ENCODE results near the gene RABEPK. TPM values are rescaled to one million over a fixed set of nuclear protein-coding genes. Genes with fewer than 3 reads are reported as not detected.

The RABEPK gene
- total and polyA plus RNA-seq, 2 of the 4 experiments (the other 2 are of a cell fraction): 43.9 to 59.7 TPM

- TF ChIP-seq CHD1 (IDR thresholded peaks at IDR 0.05; ENCODE audit: low read depth, low read length): no peak
- no peak for TF ChIP-seq RCOR1 (IDR thresholded peaks at IDR 0.05; ENCODE audit: insufficient replicate concordance, low read length)
- TF ChIP-seq BHLHE40 (IDR thresholded peaks at IDR 0.05; ENCODE audit: low read depth, low read length): no peak
- no peak for TF ChIP-seq SMC3 (IDR thresholded peaks at IDR 0.05; ENCODE audit: low read depth, low read length)
- no peak for TF ChIP-seq RAD21 (IDR thresholded peaks at IDR 0.05; ENCODE audit: low read length)
- TF ChIP-seq CEBPB (IDR thresholded peaks at IDR 0.05; ENCODE audit: low read depth, low read length): no peak
- no peak for TF ChIP-seq MAZ (IDR thresholded peaks at IDR 0.05; ENCODE audit: borderline replicate concordance, low read depth, low read length)
- no peak for TF ChIP-seq MXI1 (IDR thresholded peaks at IDR 0.05; ENCODE audit: borderline replicate concordance, low read depth, low read length)
- TF ChIP-seq RFX5 (IDR thresholded peaks at IDR 0.05; ENCODE audit: low read depth, low read length): no peak
- TF ChIP-seq, protein P1, sequence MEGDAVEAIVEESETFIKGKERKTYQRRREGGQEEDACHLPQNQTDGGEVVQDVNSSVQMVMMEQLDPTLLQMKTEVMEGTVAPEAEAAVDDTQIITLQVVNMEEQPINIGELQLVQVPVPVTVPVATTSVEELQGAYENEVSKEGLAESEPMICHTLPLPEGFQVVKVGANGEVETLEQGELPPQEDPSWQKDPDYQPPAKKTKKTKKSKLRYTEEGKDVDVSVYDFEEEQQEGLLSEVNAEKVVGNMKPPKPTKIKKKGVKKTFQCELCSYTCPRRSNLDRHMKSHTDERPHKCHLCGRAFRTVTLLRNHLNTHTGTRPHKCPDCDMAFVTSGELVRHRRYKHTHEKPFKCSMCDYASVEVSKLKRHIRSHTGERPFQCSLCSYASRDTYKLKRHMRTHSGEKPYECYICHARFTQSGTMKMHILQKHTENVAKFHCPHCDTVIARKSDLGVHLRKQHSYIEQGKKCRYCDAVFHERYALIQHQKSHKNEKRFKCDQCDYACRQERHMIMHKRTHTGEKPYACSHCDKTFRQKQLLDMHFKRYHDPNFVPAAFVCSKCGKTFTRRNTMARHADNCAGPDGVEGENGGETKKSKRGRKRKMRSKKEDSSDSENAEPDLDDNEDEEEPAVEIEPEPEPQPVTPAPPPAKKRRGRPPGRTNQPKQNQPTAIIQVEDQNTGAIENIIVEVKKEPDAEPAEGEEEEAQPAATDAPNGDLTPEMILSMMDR (conservative IDR thresholded peaks at IDR 0.05; ENCODE audit: low read depth, low read length): no peak
- TF ChIP-seq, protein P2, sequence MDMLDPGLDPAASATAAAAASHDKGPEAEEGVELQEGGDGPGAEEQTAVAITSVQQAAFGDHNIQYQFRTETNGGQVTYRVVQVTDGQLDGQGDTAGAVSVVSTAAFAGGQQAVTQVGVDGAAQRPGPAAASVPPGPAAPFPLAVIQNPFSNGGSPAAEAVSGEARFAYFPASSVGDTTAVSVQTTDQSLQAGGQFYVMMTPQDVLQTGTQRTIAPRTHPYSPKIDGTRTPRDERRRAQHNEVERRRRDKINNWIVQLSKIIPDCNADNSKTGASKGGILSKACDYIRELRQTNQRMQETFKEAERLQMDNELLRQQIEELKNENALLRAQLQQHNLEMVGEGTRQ (IDR thresholded peaks at IDR 0.05; ENCODE audit: low read depth, low read length): no peak
- TF ChIP-seq POLR2A (IDR thresholded peaks at IDR 0.05; ENCODE audit: low read depth, low read length): no peak
- TF ChIP-seq FOS (IDR thresholded peaks at IDR 0.05; ENCODE audit: low read depth, low read length): no peak
- no peak for TF ChIP-seq MAFK (IDR thresholded peaks at IDR 0.05; ENCODE audit: low read depth, low read length)
- TF ChIP-seq, protein P3, sequence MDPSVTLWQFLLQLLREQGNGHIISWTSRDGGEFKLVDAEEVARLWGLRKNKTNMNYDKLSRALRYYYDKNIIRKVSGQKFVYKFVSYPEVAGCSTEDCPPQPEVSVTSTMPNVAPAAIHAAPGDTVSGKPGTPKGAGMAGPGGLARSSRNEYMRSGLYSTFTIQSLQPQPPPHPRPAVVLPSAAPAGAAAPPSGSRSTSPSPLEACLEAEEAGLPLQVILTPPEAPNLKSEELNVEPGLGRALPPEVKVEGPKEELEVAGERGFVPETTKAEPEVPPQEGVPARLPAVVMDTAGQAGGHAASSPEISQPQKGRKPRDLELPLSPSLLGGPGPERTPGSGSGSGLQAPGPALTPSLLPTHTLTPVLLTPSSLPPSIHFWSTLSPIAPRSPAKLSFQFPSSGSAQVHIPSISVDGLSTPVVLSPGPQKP (IDR thresholded peaks at IDR 0.05; ENCODE audit: borderline replicate concordance, low read depth, low read length): no peak
- TF ChIP-seq NFE2L2 (IDR thresholded peaks at IDR 0.05; ENCODE audit: low read depth, low read length): no peak
- Histone ChIP-seq H3K9ac (ENCODE audit: low read depth, low read length) (no peak overlapping the region), H2BK5ac (ENCODE audit: low read depth, low read length, poor library complexity, severe bottlenecking) (no peak overlapping the region), H3K9me1 (ENCODE audit: insufficient read depth, low read length) (peaks cover 10% of the 10 kb centered on the region; the same call in 1 of the 2 replicates), H3K36me3 (ENCODE audit: control insufficient read depth, insufficient read depth, low read length) (peaks cover 4% of the 10 kb centered on the region; the same call in 1 of the 2 replicates), H3K4me1 (ENCODE audit: control insufficient read depth, insufficient read depth, low read length) (peaks cover 7% of the 10 kb centered on the region), H3K9me3 (ENCODE audit: control insufficient read depth, insufficient read depth, low read length) (no peaks in the 10 kb centered on the region), H4K8ac (ENCODE audit: low read depth in 2 of 2, low read length in 2 of 2) (no peak overlapping the region), H3K18ac (ENCODE audit: low read depth, low read length) (no peak overlapping the region), H4K5ac (ENCODE audit: low read depth, low read length) (no peak overlapping the region), H3K56ac (ENCODE audit: extremely low read depth, insufficient read depth, low read length) (no peak overlapping the region), H2AK9ac (replicated peaks; ENCODE audit: low read depth, low read length, poor library complexity) (no peak overlapping the region), H2AFZ (replicated peaks; ENCODE audit: low read length, poor library complexity) (no peak overlapping the region), H4K20me1 (ENCODE audit: insufficient read depth, low read length) (peaks cover 52% of the 10 kb centered on the region), H2BK15ac (ENCODE audit: low read depth, low read length) (no peak overlapping the region), H2AK5ac (ENCODE audit: low read depth, low read length) (no peak overlapping the region), H3K4me3 (ENCODE audit: insufficient read depth, low read depth, low read length) (no peak overlapping the region), H4K91ac (ENCODE audit: insufficient read depth, low read depth, low read length) (no peak overlapping the region), H3K4me2 (ENCODE audit: low read depth, low read length) (no peak overlapping the region), H2BK120ac (ENCODE audit: low read depth, low read length) (no peak overlapping the region), H3K79me1 (ENCODE audit: low read depth in 1 of 2, low read length in 2 of 2) (peaks cover 12 to 87% of the 10 kb centered on the region in 2 experiments), H3K23ac (ENCODE audit: low read depth, low read length) (no peak overlapping the region), H3K27me3 (ENCODE audit: control insufficient read depth, insufficient read depth, low read length) (no peaks in the 10 kb centered on the region), H3K27ac (ENCODE audit: insufficient read depth, low read length) (no peak overlapping the region), H3K4ac (ENCODE audit: low read depth, low read length) (no peak overlapping the region), H3K14ac (replicated peaks; ENCODE audit: low read depth, low read length) (no peak overlapping the region), H2BK20ac (ENCODE audit: low read depth, low read length) (no peak overlapping the region)
- CTCF ChIA-PET: interaction anchor here (0.6 kb wide), 1 partner anchor 54 kb away, joined by 4 read pairs; no protein-coding TSS in a partner anchor
- in situ Hi-C loops (cut with MboI; ENCODE audit: low sequenced_read_pairs) (no loop called here), dilution Hi-C loops (cut with HindIII; ENCODE audit: low sequenced_read_pairs, unreplicated experiment) (no loop called here), intact Hi-C loops (cut with micrococcal nuclease) (no loop called here)
- WGBS, 2 experiments (ENCODE audit: extremely low coverage in 2 of 2, insufficient read length in 1 of 2): 80% methylated on average over 1 of the region's 4 CpGs; no CpG with 5 or more reads in 1 of the 2 experiments
- no TSS peak for BruUV-seq (replicated peaks)
- DNase-seq: no peak
- ATAC-seq (ENCODE audit: low read depth): no peak
- POLR2A ChIA-PET (ENCODE audit: unreplicated experiment): no interaction called here
Observed at GRCh38 chr9:125280945-125281344, 80.6 kb downstream of the RABEPK start.
